BE2C (cell line): ENCODE results near the gene TM9SF1.

Experiments used
- DNase-seq: peaks from one replicate; pipeline ENCODE4 v3.0.0-alpha.2; 2020
- H3K27me3 ChIP-seq: fragments of 250-450 bp; sonication (Bioruptor Pico); 2 replicates; pipeline ENCODE4 v1.5.1; 2020; ENCODE audit warnings: mild to moderate bottlenecking
- H3K36me3 ChIP-seq: fragments of 250-450 bp; sonication (Bioruptor Pico); 2 replicates; pipeline ENCODE4 v1.5.1; 2020; ENCODE audit warnings: mild to moderate bottlenecking
- H3K4me1 ChIP-seq: fragments of 250-450 bp; sonication (Bioruptor Pico); 2 replicates; pipeline ENCODE4 v1.5.1; 2020
- H3K4me3 ChIP-seq: 2 replicates; pipeline ENCODE4 v1.5.1; 2011; ENCODE audit warnings: low read depth, low read length
- H3K9me3 ChIP-seq: fragments of 250-450 bp; sonication (Bioruptor Pico); 2 replicates; pipeline ENCODE4 v1.5.1; 2020
- CTCF ChIP-seq: IDR thresholded peaks from 2 replicates; pipeline ENCODE4 v1.5.1; 2012; ENCODE audit warnings: mild to moderate bottlenecking, low read depth, low read length

The TM9SF1 gene

DNA sequence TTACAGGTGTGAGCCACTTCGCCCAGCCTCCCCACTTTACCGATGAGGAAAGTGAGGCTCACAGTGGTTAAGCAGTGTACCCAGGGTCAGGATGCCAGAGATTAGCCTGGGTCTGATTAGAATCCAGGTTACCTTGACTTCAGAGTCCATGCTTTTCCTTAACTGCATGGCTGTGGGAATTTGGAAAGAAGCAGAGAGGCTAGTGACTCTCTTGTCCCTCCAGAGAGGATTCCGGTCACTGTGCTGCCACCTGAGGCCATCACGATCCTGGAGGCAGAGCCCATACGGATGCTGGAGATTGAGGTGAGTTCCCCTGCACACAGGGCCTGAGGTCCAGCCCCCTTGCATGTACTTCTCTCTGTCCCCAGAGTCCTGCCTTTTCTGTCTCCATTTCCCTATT, 18.6 kb downstream of the TM9SF1 start:
- Histone ChIP-seq H3K4me3 (no peak overlapping the region), H3K27me3 (no peaks in the 10 kb centered on the region), H3K4me1 (no peaks in the 10 kb centered on the region), H3K36me3 (peaks cover 39% of the 10 kb centered on the region), H3K9me3 (no peaks in the 10 kb centered on the region)
- no peak for DNase-seq
- no peak for TF ChIP-seq CTCF

- Histone ChIP-seq H3K9me3 (no peaks in the 10 kb centered on the region), H3K4me3 (no peak overlapping the region), H3K4me1 (no peaks in the 10 kb centered on the region), H3K27me3 (no peaks in the 10 kb centered on the region), H3K36me3 (peaks cover 4% of the 10 kb centered on the region)
- TF ChIP-seq CTCF: no peak
- DNase-seq: no peak
Observed at GRCh38 chr14:24172871-24173281, 22.4 kb downstream of the TM9SF1 start.

GRCh38 chr14:24172261-24172860, 22.9 kb downstream of the TM9SF1 start:
- Histone ChIP-seq H3K4me3 (peak overlapping the region; percentile 62), H3K9me3 (no peaks in the 10 kb centered on the region)
- DNase-seq: no peak

GRCh38 chr14:24171422-24172260, 23.6 kb downstream of the TM9SF1 start, which contains the start of gene REC8:
REC8 (plus strand) TSS chr14:24172080; CDS start chr14:24172553, 473 bp downstream.
- Histone ChIP-seq H3K36me3 (no peaks in the 10 kb centered on the region; the same call in none of the 2 replicates), H3K4me1 (no peaks in the 10 kb centered on the region), H3K4me3 (peak within 1 kb of the TSS; percentile 62), H3K27me3 (no peaks in the 10 kb centered on the region), H3K9me3 (no peaks in the 10 kb centered on the region)
- DNase-seq: peak; percentile 94
- no peak for TF ChIP-seq CTCF

More at GRCh38 chr14:24172261-24172860, 22.9 kb downstream of the TM9SF1 start:
- peaks cover 4% of the 10 kb centered on the region for H3K36me3 ChIP-seq
- no peaks in the 10 kb centered on the region for H3K27me3 ChIP-seq
- TF ChIP-seq CTCF: no peak
- H3K4me1 ChIP-seq: no peaks in the 10 kb centered on the region

DNA sequence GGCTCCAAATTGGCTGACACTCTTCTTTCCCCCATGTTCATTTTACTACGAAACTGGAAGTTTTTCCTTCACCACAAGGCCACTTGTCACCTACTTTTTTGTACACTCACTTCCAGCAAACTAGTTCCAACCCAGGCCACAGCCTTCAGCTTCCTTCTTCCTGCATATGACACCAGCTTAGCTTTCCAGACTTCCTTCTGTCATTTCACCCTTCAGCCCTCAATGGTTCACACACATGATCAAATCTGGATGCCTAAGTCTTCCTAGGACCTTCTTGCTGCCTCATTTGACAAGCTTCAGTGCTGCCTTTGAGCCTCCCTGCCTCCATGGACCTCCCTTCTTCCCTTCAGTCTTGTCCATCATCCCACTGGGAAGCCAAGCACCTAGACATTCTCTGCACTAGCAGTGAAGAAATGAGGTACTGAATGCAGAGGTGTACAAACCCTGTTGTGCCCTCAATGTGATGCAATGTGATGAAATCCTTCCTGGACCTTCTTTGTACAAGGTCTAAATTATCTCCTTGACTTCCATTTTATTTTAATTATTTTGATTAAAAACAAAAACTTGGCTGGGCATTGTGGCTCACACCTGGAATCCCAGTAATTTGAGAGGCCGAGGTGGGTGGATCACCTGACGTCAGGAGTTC, 27.6 kb downstream of the TM9SF1 start:
- Histone ChIP-seq H3K36me3 (no peaks in the 10 kb centered on the region), H3K9me3 (no peaks in the 10 kb centered on the region), H3K4me3 (no peak overlapping the region), H3K27me3 (no peaks in the 10 kb centered on the region), H3K4me1 (no peaks in the 10 kb centered on the region)
- no peak for DNase-seq
- no peak for TF ChIP-seq CTCF

DNA sequence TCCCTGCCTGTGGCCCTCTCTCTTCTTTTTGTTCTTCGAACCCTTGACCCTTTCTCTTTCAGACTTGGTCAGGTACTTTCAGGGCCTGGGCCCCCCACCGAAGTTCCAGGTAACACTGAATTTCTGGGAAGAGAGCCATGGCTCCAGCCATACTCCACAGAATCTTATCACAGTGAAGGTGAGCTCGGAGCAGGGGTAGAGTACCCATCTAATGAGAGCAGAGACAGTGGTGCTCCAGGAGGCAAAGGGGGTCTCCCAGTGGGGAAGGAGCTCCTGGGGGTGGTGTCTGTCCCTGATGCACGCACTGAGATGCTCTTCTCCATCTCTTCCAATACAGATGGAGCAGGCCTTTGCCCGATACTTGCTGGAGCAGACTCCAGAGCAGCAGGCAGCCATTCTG, 29.5 kb downstream of the TM9SF1 start:
- Histone ChIP-seq H3K9me3 (no peaks in the 10 kb centered on the region), H3K4me1 (peaks cover 6% of the 10 kb centered on the region), H3K36me3 (no peaks in the 10 kb centered on the region), H3K4me3 (no peak overlapping the region), H3K27me3 (no peaks in the 10 kb centered on the region)
- TF ChIP-seq CTCF: no peak
- DNase-seq: no peak
